HFF-Myc (cell line): ENCODE results near the gene PODXL2.
"Not testable (repeated sequence)": the region's sequence is repeated elsewhere in the genome, so short reads cannot be mapped to it uniquely, and the experiment has no call there.

Source experiments
- DNase-seq: peaks from one replicate; pipeline ENCODE4 v3.0.0-alpha.2; 2011; ENCODE audit warnings: low read depth; ENCODE audit errors: extremely low read depth
- H3K4me3 ChIP-seq: replicated peaks from 2 replicates; pipeline ENCODE4 v1.5.1; 2011; ENCODE audit warnings: low read depth, mild to moderate bottlenecking, control low read depth, low read length
- CTCF ChIP-seq: IDR thresholded peaks from 2 replicates; pipeline ENCODE4 v1.5.1; 2012; ENCODE audit warnings: mild to moderate bottlenecking, low read depth, low read length, control low read depth; ENCODE audit errors: missing control alignments

PODXL2 gene

GRCh38 chr3:127678611-127679533 is 49.9 kb downstream of the PODXL2 start:
- no peak for TF ChIP-seq CTCF
- DNase-seq, result no peak
- no peak overlapping the region for H3K4me3 ChIP-seq

DNA sequence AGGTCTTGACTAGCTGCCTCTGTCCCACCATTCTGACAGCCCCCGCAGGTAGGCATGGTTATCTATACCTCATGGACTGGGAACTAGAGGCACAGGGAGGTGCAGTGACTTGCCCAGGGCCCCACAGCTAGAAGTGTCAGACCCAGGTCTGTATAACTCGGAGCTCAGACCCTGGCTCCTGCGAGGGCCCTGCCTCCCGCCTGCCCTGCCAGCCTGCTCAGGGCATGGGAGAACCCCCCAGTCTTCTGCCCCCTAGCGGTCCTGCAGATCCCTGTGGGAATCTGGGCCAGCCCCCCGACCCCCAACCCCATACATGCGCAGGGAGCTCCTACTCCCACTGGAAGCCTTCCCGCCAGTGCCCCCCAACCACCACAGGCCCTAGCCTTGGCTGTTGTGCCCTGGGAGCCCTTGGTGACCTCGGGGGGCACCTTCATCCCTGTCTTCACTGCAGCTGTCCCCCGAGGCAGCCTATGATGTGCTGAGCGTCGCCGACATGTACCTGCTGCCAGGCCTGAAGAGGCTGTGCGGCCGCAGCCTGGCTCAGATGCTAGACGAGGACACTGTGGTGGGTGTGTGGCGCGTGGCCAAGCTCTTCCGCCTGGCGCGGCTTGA is 50.7 kb downstream of the PODXL2 start:
- DNase-seq, result no peak
- no peak for TF ChIP-seq CTCF
- H3K4me3 ChIP-seq, result no peak overlapping the region

GRCh38 chr3:127680146-127680661 is 51.2 kb downstream of the PODXL2 start:
- no peak for DNase-seq
- H3K4me3 ChIP-seq, result no peak overlapping the region
- no peak for TF ChIP-seq CTCF

DNA sequence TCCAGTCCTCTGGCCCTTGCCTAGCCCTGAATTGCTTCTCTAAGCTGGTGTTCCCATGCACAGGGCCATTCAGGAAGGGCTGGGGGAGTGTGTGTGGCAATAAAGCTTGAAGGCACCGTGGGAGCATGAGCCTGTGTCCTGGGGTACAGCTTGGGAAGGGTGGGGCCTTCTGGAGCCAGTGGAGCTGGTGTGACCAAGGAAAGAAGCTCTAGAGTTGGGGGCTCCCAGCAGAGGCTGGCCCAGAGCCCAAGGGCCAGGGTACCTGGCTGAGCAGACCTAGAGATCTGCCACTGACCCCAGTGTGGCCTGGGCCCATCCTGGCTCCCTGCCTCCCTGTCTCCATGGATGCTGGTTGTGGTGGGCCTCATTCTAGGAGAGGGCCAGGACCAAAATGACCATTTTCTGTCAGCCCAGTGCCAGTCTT is 51.8 kb downstream of the PODXL2 start:
- DNase-seq, result no peak
- no peak for TF ChIP-seq CTCF
- no peak overlapping the region for H3K4me3 ChIP-seq

- not testable (repeated sequence) for H3K4me3 ChIP-seq, DNase-seq
Measured at GRCh38 chr3:127682175-127682554, 53.2 kb downstream of the PODXL2 start.

GRCh38 chr3:127682561-127682960 is 53.6 kb downstream of the PODXL2 start:
- no peak for DNase-seq
- no peak for TF ChIP-seq CTCF
- H3K4me3 ChIP-seq, result no peak overlapping the region

GRCh38 chr3:127684871-127685707 is 56.1 kb downstream of the PODXL2 start:
- no peak for TF ChIP-seq CTCF
- DNase-seq, result no peak
- H3K4me3 ChIP-seq, result no peak overlapping the region
